Caco-2 (cell line): Measurements from ENCODE around the gene TMEM181. TPM values are rescaled to one million over a fixed set of nuclear protein-coding genes. Genes with fewer than 3 reads are reported as not detected.
"Not testable (repeated sequence)": the region's sequence is repeated elsewhere in the genome, so short reads cannot be mapped to it uniquely, and the experiment has no call there.

Experiments
- BruUV-seq: library from RNA; stranded (reverse); fragments of 400-500 nt; replicated peaks from 2 replicates; lab custom pipeline; 2021; lab: Mats Ljungman, UMichigan
- CTCF ChIA-PET: fragments of 300-600 bp; sonication (Branson Sonifier 250); formaldehyde crosslinking; loops from one replicate; lab custom pipeline; 2022; ENCODE audit warnings: antibody characterized with exemption; lab: Charles Lee
- POLR2A ChIA-PET: fragments of 300-600 bp; sonication (Branson Sonifier 250); formaldehyde crosslinking; loops from one replicate; lab custom pipeline; 2022; ENCODE audit warnings: antibody characterized with exemption; lab: Charles Lee
- DNase-seq, 2 experiments: peaks; one replicate each; pipeline versions ENCODE4 v3.0.0 to v3.0.0-alpha.2; 2020 to 2022
- H3K27me3 ChIP-seq: replicated peaks from 2 replicates; pipeline ENCODE4 v1.6.0; 2011; ENCODE audit warnings: low read length; ENCODE audit not compliant: control insufficient read depth, insufficient read depth
- H3K36me3 ChIP-seq: 2 replicates; pipeline ENCODE4 v1.5.1; 2011; ENCODE audit warnings: low read length; ENCODE audit not compliant: control insufficient read depth, insufficient read depth
- H3K4me1 ChIP-seq: fragments of 250-450 bp; sonication (Bioruptor Pico); 2 replicates; pipeline ENCODE4 v1.5.1; 2020; ENCODE audit warnings: mild to moderate bottlenecking
- H3K4me3 ChIP-seq: 2 replicates; pipeline ENCODE4 v1.5.1; 2011; ENCODE audit warnings: low read depth, mild to moderate bottlenecking, control low read depth, low read length
- H3K9me3 ChIP-seq: fragments of 250-450 bp; sonication (Bioruptor Pico); 2 replicates; pipeline ENCODE4 v1.5.1; 2020; ENCODE audit warnings: mild to moderate bottlenecking, moderate library complexity
- H3K27ac Mint-ChIP-seq: one replicate; pipeline ENCODE4 v1.8.0; 2022; ENCODE audit warnings: mixed read lengths; ENCODE audit not compliant: unreplicated experiment
- H3K27me3 Mint-ChIP-seq: one replicate; pipeline ENCODE4 v1.8.0; 2022; ENCODE audit warnings: mixed read lengths; ENCODE audit not compliant: insufficient read depth, unreplicated experiment
- H3K36me3 Mint-ChIP-seq: one replicate; pipeline ENCODE4 v1.8.0; 2022; ENCODE audit warnings: mild to moderate bottlenecking, mixed read lengths; ENCODE audit not compliant: insufficient read depth, unreplicated experiment
- H3K4me1 Mint-ChIP-seq: one replicate; pipeline ENCODE4 v1.8.0; 2022; ENCODE audit warnings: low read depth, mixed read lengths; ENCODE audit not compliant: unreplicated experiment
- H3K4me3 Mint-ChIP-seq: one replicate; pipeline ENCODE4 v1.8.0; 2022; ENCODE audit warnings: mild to moderate bottlenecking, moderate library complexity, mixed read lengths; ENCODE audit not compliant: unreplicated experiment
- H3K9me3 Mint-ChIP-seq: one replicate; pipeline ENCODE4 v1.8.0; 2022; ENCODE audit warnings: mixed read lengths; ENCODE audit not compliant: unreplicated experiment
- intact Hi-C: fragments of 100-400 bp; cut with micrococcal nuclease; formaldehyde crosslinking; loops from one replicate; pipeline ENCODE4 v1.10.0; 2022; ENCODE audit not compliant: unreplicated experiment
- total RNA-seq: library from RNA; stranded (reverse); gene quantifications from 2 replicates; pipeline ENCODE4 v1.2.3, GENCODE V29; 2022
- TF ChIP-seq, protein P1 (sequence below), 2 experiments: fragments of 200-600 bp in 1 of 2; IDR thresholded peaks; 1 replicate in 1 of 2; 2 replicates in 1 of 2; pipeline versions ENCODE4 v1.5.1 to v1.8.0; 2011 to 2022; ENCODE audit warnings: antibody characterized with exemption in 1 of 2, control low read depth in 1 of 2, inconsistent platforms in 1 of 2, low read depth in 1 of 2, low read length in 1 of 2, mild to moderate bottlenecking in 1 of 2, moderate library complexity in 1 of 2; ENCODE audit not compliant: insufficient read depth in 1 of 2, severe bottlenecking in 1 of 2, unreplicated experiment in 1 of 2

Gene TMEM181
- total RNA-seq, 1 experiment from 2014 or later, result 26.7 TPM

DNA sequence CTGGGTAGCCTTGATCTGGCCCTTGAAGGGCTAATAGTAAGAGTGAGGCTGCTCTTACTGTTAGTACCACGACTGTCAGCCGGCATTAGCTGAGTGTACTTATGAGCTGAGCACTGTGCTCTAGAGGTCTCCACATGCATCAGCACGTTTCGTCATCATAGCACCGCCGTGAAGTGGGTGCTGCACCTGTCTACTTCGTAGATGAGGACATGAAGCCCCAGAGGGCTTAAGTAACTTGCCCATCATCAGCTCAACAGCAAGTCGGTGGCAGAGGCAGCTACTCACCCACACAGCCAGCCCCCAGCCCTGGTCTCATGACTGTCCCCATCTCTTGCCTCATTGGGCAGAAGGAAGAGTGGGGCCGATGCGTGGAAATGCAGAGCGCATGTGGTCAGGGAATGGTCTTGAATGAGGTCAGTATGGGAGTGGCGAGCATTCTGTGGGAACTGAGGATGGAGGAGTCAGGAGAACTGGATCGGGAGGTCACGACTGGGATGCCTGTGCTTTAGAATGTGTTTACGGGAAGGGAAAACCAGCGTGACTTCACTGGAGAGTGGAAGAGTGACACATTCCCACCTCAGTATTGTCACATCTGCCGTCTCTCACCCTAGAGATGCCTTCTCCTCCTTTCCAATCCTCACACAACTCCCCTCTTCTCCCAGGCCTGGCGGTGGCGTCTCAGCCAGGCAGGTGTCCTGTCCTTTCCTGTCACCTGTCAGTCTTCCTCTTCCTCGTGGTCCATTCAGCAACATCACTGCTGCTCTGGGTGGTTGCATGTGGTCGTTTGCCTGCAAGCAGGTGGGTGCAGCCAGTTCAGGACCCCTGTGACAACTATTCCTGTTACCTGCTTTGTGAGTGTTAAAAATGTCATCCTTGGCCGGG is 95.9 kb downstream of the TMEM181 start:
- DNase-seq, result no peak
- Histone ChIP-seq H3K27me3 (no peaks in the 10 kb centered on the region), H3K4me1 (no peaks in the 10 kb centered on the region), H3K4me3 (no peak overlapping the region), H3K9me3 (no peaks in the 10 kb centered on the region), H3K36me3 (no peaks in the 10 kb centered on the region)
- no peak overlapping the region for H3K27ac Mint-ChIP-seq
- POLR2A ChIA-PET, result no interaction called here
- intact Hi-C loops, result no loop called here
- no peaks in the 10 kb centered on the region for H3K27me3 Mint-ChIP-seq
- CTCF ChIA-PET, result no interaction called here
- no peak overlapping the region for H3K4me3 Mint-ChIP-seq
- H3K9me3 Mint-ChIP-seq, result no peaks in the 10 kb centered on the region
- no peaks in the 10 kb centered on the region for H3K36me3 Mint-ChIP-seq
- TF ChIP-seq, protein P1, sequence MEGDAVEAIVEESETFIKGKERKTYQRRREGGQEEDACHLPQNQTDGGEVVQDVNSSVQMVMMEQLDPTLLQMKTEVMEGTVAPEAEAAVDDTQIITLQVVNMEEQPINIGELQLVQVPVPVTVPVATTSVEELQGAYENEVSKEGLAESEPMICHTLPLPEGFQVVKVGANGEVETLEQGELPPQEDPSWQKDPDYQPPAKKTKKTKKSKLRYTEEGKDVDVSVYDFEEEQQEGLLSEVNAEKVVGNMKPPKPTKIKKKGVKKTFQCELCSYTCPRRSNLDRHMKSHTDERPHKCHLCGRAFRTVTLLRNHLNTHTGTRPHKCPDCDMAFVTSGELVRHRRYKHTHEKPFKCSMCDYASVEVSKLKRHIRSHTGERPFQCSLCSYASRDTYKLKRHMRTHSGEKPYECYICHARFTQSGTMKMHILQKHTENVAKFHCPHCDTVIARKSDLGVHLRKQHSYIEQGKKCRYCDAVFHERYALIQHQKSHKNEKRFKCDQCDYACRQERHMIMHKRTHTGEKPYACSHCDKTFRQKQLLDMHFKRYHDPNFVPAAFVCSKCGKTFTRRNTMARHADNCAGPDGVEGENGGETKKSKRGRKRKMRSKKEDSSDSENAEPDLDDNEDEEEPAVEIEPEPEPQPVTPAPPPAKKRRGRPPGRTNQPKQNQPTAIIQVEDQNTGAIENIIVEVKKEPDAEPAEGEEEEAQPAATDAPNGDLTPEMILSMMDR (IDR thresholded peaks at IDR 0.05; ENCODE audit: insufficient read depth in 1 of 2, low read depth in 1 of 2, low read length in 1 of 2, severe bottlenecking in 1 of 2, unreplicated experiment in 1 of 2), result no peak
- BruUV-seq, result no TSS peak
- peaks cover 7% of the 10 kb centered on the region for H3K4me1 Mint-ChIP-seq

DNA sequence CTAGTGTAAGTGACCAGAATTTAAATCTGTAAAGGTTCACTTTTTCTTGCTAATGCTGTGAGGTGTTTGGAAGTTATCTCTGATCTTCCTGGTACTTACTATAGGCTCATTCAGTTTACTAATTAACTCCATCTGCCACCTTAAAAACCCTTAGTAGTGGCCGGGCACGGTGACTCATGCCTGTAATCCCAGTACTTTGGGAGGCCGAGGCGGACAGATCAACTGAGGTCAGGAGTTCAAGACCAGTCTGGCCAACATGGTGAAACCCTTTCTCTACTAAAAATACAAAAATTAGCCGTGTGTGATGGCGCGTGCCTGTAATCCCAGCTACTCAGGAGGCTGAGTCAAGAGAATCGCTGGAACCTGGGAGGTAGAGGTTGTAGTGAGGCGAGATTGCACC is 97.1 kb downstream of the TMEM181 start:
- H3K36me3 Mint-ChIP-seq, H3K36me3 ChIP-seq, H3K4me3 ChIP-seq, BruUV-seq, H3K27me3 ChIP-seq, POLR2A ChIA-PET, H3K4me1 Mint-ChIP-seq, intact Hi-C loops, H3K27me3 Mint-ChIP-seq, H3K9me3 Mint-ChIP-seq, H3K27ac Mint-ChIP-seq, H3K4me1 ChIP-seq, H3K4me3 Mint-ChIP-seq, H3K9me3 ChIP-seq, CTCF ChIA-PET: not testable (repeated sequence)
- peak in 1 of 2 experiments; percentile 62 for DNase-seq

DNA sequence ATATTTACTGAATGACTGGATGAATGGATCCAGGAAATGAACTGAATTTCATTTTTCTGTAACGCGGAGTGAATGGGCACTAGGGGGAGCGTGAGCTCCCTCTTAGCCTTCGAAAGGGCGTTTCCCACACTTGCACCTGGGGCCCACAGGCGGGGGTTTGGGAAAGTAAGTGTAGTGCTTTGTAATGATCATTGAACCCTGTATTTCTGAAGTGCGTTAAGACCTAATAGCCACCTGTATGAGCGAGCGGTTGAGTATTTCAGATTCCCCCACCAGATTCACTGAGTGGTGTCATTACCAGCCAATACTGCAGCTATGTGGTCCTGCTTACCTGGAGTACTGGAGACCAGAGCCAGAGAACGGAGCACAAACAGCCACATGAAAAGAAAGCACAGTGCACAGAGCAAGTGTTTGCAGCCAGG is 100.5 kb downstream of the TMEM181 start:
- no TSS peak for BruUV-seq
- Histone ChIP-seq H3K4me1 (0 out of 2 replicates have a peak, but pooled peaks cover 3% of the 10 kb centered on the region), H3K36me3 (no peaks in the 10 kb centered on the region), H3K9me3 (no peaks in the 10 kb centered on the region), H3K4me3 (no peak overlapping the region), H3K27me3 (no peaks in the 10 kb centered on the region)
- POLR2A ChIA-PET, result no interaction called here
- Mint-ChIP-seq H3K36me3 (no peaks in the 10 kb centered on the region), H3K4me1 (peaks cover 7% of the 10 kb centered on the region), H3K4me3 (no peak overlapping the region), H3K27me3 (no peaks in the 10 kb centered on the region), H3K27ac (no peak overlapping the region), H3K9me3 (no peaks in the 10 kb centered on the region)
- CTCF ChIA-PET, result interaction anchor here (0.8 to 2.0 kb wide), 4 partner anchors 9 to 30 kb away, joined by 3 to 22 read pairs (median 8); partner anchors contain the start of gene DYNLT1
- intact Hi-C loops, result loop anchor here (1.0 kb wide), 1 partner anchor 31 kb away; no protein-coding TSS in a partner anchor
- peak in 1 of 2 experiments; percentile 50 for DNase-seq
- TF ChIP-seq, protein P1 (IDR thresholded peaks at IDR 0.05; ENCODE audit: insufficient read depth in 1 of 2, low read depth in 1 of 2, low read length in 1 of 2, severe bottlenecking in 1 of 2, unreplicated experiment in 1 of 2), result peak; percentile 58 to 62
